K562 (cell line): ENCODE measurements around the gene DYNC2I2. TPM values are rescaled to one million over a fixed set of nuclear protein-coding genes. Genes with fewer than 3 reads are reported as not detected.

Source experiments
- ATAC-seq: fragments of 200-7000 bp; cut with Tn5 transposase; 3 replicates; pipeline ENCODE4 v1.9.1; 2020; ENCODE audit warnings: moderate library complexity
- BruUV-seq: library from RNA; stranded (reverse); fragments of 400-500 nt; replicated peaks from 2 replicates; lab custom pipeline; 2021; lab: Mats Ljungman, UMichigan
- CTCF ChIA-PET: fragments of 300-600 bp; formaldehyde crosslinking; extraction: SDS; loops from one replicate; lab custom pipeline; 2021; ENCODE audit warnings: low intra/inter-chr PET ratio; lab: Yijun Ruan, JAX
- POLR2A ChIA-PET: fragments of 300-600, 350-650 bp; sonication (Branson Sonifier 250); formaldehyde crosslinking; extraction: SDS; loops from one replicate; lab custom pipeline; 2021; ENCODE audit warnings: antibody characterized with exemption, inconsistent platforms; lab: Yijun Ruan, JAX
- DNase-seq, 4 experiments: peaks; one replicate each; pipeline versions ENCODE4 v3.0.0 to v3.0.0-alpha.2; 2011 to 2018; ENCODE audit warnings: low spot score in 3 of 4, mixed read lengths in 3 of 4; ENCODE audit errors: extremely low read depth in 1 of 4
- FAIRE-seq: peaks from 2 replicates; lab custom pipeline; 2011; peaks lifted over from hg19 to GRCh38; lab: Jason Lieb, UNC
- H2AFZ ChIP-seq: 2 replicates; pipeline ENCODE4 v1.6.0; 2011; ENCODE audit warnings: low read depth, low read length, control low read depth, inconsistent platforms
- H3K27ac ChIP-seq: fragments of 200-600 bp; 3 replicates; pipeline ENCODE4 v1.8.0; 2011; ENCODE audit warnings: low read depth, mild to moderate bottlenecking, control low read depth, inconsistent platforms, low read length, moderate library complexity, mixed read lengths; ENCODE audit errors: extremely low read depth
- H3K27me3 ChIP-seq, 2 experiments: fragments of 300-600 bp in 1 of 2; 2 replicates in 1 of 2; 3 replicates in 1 of 2; pipeline versions ENCODE4 v1.6.0 to v1.8.0; 2011; ENCODE audit warnings: inconsistent platforms in 2 of 2, low read length in 2 of 2, mild to moderate bottlenecking in 1 of 2, mixed read lengths in 1 of 2, moderate library complexity in 1 of 2; ENCODE audit not compliant: control insufficient read depth in 2 of 2, insufficient read depth in 2 of 2
- H3K36me3 ChIP-seq: fragments of 300-600 bp; 3 replicates; pipeline ENCODE4 v1.8.0; 2011; ENCODE audit warnings: mild to moderate bottlenecking, low read length, inconsistent platforms; ENCODE audit not compliant: control insufficient read depth, insufficient read depth
- H3K4me1 ChIP-seq, 2 experiments: fragments of 200-600 bp in 1 of 2; replicated peaks in 1 of 2; 2 replicates in 1 of 2; 3 replicates in 1 of 2; pipeline versions ENCODE4 v1.5.1 to v1.8.0; 2011; ENCODE audit warnings: inconsistent platforms in 2 of 2, low read length in 2 of 2, mild to moderate bottlenecking in 1 of 2, mixed read lengths in 1 of 2, moderate library complexity in 1 of 2; ENCODE audit not compliant: control insufficient read depth in 2 of 2, insufficient read depth in 2 of 2
- H3K4me2 ChIP-seq: 2 replicates; pipeline ENCODE4 v1.6.1; 2011; ENCODE audit warnings: low read length, control low read depth, inconsistent platforms, mixed read lengths; ENCODE audit not compliant: insufficient read depth
- H3K4me3 ChIP-seq: fragments of 200-600 bp; sonication (generic), shearing (Covaris generic); 2 replicates; pipeline ENCODE4 v1.5.1; 2016; ENCODE audit warnings: control low read depth, inconsistent platforms
- H3K79me2 ChIP-seq: fragments of 200-600 bp; 3 replicates; pipeline ENCODE4 v1.8.0; 2011; ENCODE audit warnings: low read length, inconsistent platforms; ENCODE audit not compliant: control insufficient read depth, insufficient read depth
- H3K9ac ChIP-seq, 2 experiments: 2 replicates each; pipeline versions ENCODE4 v1.6.0 to v1.6.1; 2011; ENCODE audit warnings: low read depth in 2 of 2, low read length in 2 of 2, control low read depth in 1 of 2, inconsistent platforms in 1 of 2, mild to moderate bottlenecking in 1 of 2, mixed read lengths in 1 of 2; ENCODE audit not compliant: insufficient read depth in 1 of 2
- H3K9me1 ChIP-seq: one replicate; pipeline ENCODE4 v1.6.0; 2011; ENCODE audit warnings: inconsistent platforms, mild to moderate bottlenecking, low read length, moderate library complexity; ENCODE audit not compliant: control insufficient read depth, insufficient read depth
- H3K9me3 ChIP-seq: replicated peaks from 2 replicates; pipeline ENCODE4 v1.5.1; 2011; ENCODE audit warnings: low read depth, low read length, inconsistent platforms; ENCODE audit not compliant: control insufficient read depth, insufficient read depth
- H4K20me1 ChIP-seq: replicated peaks from 2 replicates; pipeline ENCODE4 v1.6.1; 2011; ENCODE audit warnings: low read length, inconsistent platforms, mixed read lengths; ENCODE audit not compliant: control insufficient read depth, insufficient read depth
- MCM3 ChIP-seq: fragments of 450-650 bp; IDR thresholded peaks from 2 replicates; pipeline ENCODE4 v1.6.1; 2016
- POLR2G ChIP-seq: fragments of 200-400 bp; formaldehyde crosslinking; IDR thresholded peaks from 2 replicates; pipeline ENCODE4 v1.6.1; 2017; ENCODE audit warnings: low read depth, mild to moderate bottlenecking, antibody characterized with exemption, low read length, moderate library complexity
- RBFOX2 ChIP-seq: fragments of 200-400 bp; formaldehyde crosslinking; IDR thresholded peaks from 2 replicates; pipeline ENCODE4 v1.6.1; 2017; ENCODE audit warnings: low read depth, mild to moderate bottlenecking, low read length, moderate library complexity
- SMAD4 ChIP-seq: fragments of 250-450 bp; sonication (Bioruptor Pico); conservative IDR thresholded peaks from 2 replicates; pipeline ENCODE4 v1.8.0; 2021; ENCODE audit warnings: inconsistent platforms, mild to moderate bottlenecking, moderate library complexity
- ZKSCAN1 ChIP-seq: fragments of 150-350 bp; IDR thresholded peaks from 2 replicates; pipeline ENCODE4 v1.6.1; 2016; ENCODE audit warnings: low read depth, low read length
- WGBS: fragments of 100-300 bp; shearing (Covaris generic); methylation state at CpG from one replicate; pipeline ENCODE4 v1.1.6; 2016; ENCODE audit warnings: low coverage, mixed read lengths; ENCODE audit not compliant: insufficient coverage; ENCODE audit errors: missing lambda C conversion rate; 5-methylcytosine and 5-hydroxymethylcytosine counted together
- in situ Hi-C: fragments of 300-500 bp; cut with MboI; formaldehyde crosslinking; loops from 4 replicates; pipeline ENCODE4 v1.15.0; 2018; ENCODE audit warnings: inconsistent platforms, mixed read lengths
- intact Hi-C: fragments of 100-400 bp; cut with micrococcal nuclease; formaldehyde crosslinking; loops from 2 replicates; pipeline ENCODE4 v1.14.2; 2022
- polyA plus RNA-seq, 8 experiments: library from polyadenylated mRNA; depleted of rRNA in 4 of 8; stranded (reverse) in 5 of 8; unstranded in 3 of 8; fragments of >200 nt; fragmentation: Nextera tagmentation in 2 of 8; fragmentation: Illumina TruSeq in 1 of 8; extraction: Ambion mirVana in 2 of 8; extraction: Trizol in 1 of 8; gene quantifications; 2 replicates each; pipeline versions ENCODE4 v1.2.1 to v1.2.3, GENCODE V29; 2011 to 2014; ENCODE audit warnings: inconsistent platforms in 1 of 8, missing spikeins in 1 of 8
- total RNA-seq, 7 experiments: library from RNA; depleted of rRNA in 6 of 7; stranded (reverse); fragments of >200 nt in 6 of 7; fragmentation: Illumina TruSeq in 2 of 7; extraction: Trizol in 2 of 7; gene quantifications; 2 replicates each; pipeline versions ENCODE4 v1.2.1 to v1.2.3, GENCODE V29; 2011 to 2021; ENCODE audit warnings: low replicate concordance in 1 of 7
- TF ChIP-seq, protein P1 (sequence below): sonication (generic); IDR thresholded peaks from 2 replicates; pipeline ENCODE4 v1.6.1; 2016

The DYNC2I2 gene
- total and polyA plus RNA-seq, 9 of the 15 experiments (the other 6 are each of a cell fraction or from before 2014, with no cell fraction given) = 1.5 to 249 (median 70.0) TPM

DNA sequence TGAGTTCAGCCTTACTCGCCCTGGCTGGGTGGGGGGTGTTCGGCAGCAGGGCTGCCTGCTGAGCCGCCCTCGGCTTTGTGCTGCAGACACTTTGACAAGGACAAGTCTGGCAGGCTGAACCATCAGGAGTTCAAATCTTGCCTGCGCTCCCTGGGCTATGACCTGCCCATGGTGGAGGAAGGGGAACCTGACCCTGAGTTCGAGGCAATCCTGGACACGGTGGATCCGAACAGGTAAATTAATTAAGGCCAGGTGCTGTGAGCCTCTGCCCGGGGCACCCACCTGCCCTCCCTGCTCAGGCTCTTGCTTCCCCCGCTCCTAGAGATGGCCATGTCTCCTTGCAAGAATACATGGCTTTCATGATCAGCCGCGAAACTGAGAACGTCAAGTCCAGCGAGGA, 24.2 kb downstream of the DYNC2I2 start:
- no peak overlapping the region for H3K4me2 ChIP-seq
- ATAC-seq (no peak), DNase-seq (no peak), FAIRE-seq (no peak)
- H3K9me3 ChIP-seq = no peaks in the 10 kb centered on the region
- intact Hi-C loops (no loop called here), in situ Hi-C loops (no loop called here)
- CTCF ChIA-PET = no interaction called here
- no peak overlapping the region for H3K27ac ChIP-seq
- H3K79me2 ChIP-seq = no peaks in the 10 kb centered on the region
- POLR2A ChIA-PET = interaction anchor here (0.9 to 2.0 kb wide), 4 partner anchors 14 to 185 kb away, joined by 3 to 7 read pairs (median 4); no protein-coding TSS in a partner anchor
- H3K9me1 ChIP-seq = no peaks in the 10 kb centered on the region
- H3K27me3 ChIP-seq = no peaks in the 10 kb centered on the region
- H4K20me1 ChIP-seq = no peaks in the 10 kb centered on the region; the same call in 1 of the 2 replicates
- WGBS = 89% methylated on average over 11 of the region's 14 CpGs
- H3K36me3 ChIP-seq = peaks cover 57% of the 10 kb centered on the region
- peaks cover 4 to 49% of the 10 kb centered on the region in 2 experiments; a peak in 4 of 5 replicates for H3K4me1 ChIP-seq
- no peak overlapping the region for H2AFZ ChIP-seq
- H3K9ac ChIP-seq = 0 out of 4 replicates have a peak overlapping the region, but pooled peaks of 1 of the 2 experiments have one; percentile 1
- no TSS peak for BruUV-seq
- H3K4me3 ChIP-seq = no peak overlapping the region
- TF ChIP-seq, protein P1, sequence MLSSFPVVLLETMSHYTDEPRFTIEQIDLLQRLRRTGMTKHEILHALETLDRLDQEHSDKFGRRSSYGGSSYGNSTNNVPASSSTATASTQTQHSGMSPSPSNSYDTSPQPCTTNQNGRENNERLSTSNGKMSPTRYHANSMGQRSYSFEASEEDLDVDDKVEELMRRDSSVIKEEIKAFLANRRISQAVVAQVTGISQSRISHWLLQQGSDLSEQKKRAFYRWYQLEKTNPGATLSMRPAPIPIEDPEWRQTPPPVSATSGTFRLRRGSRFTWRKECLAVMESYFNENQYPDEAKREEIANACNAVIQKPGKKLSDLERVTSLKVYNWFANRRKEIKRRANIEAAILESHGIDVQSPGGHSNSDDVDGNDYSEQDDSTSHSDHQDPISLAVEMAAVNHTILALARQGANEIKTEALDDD = no peak
- TF ChIP-seq, all 486 proteins: peak for 0

DNA sequence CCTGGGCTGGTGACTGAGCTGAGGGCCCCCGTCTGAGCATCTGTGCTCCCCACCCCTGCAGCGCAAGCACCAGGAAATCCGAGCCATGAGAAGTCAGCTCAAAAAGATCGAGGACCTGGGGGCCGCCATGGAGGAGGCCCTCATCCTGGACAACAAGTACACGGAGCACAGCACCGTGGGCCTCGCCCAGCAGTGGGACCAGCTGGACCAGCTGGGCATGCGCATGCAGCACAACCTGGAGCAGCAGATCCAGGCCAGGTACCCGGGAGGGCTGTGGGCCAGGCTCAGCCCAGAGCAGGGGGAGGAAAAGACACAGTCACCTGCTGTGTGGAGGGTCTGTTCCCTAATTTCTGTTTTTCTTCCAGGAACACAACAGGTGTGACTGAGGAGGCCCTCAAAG, 24.6 kb downstream of the DYNC2I2 start:
- TF ChIP-seq ZKSCAN1 = no peak
- no peak for TF ChIP-seq MCM3
- no peak for TF ChIP-seq SMAD4
- TF ChIP-seq RBFOX2 = peak; percentile 28; the same call in 1 of the 2 replicates
- TF ChIP-seq POLR2G = peak; percentile 61; the same call in 1 of the 2 replicates
- intact Hi-C loops = no loop called here

More for the DNA sequence above, 24.6 kb downstream of the DYNC2I2 start:
- ChIA-PET CTCF (no interaction called here), POLR2A (interaction anchor here (0.6 to 0.8 kb wide), 4 partner anchors 11 to 198 kb away, joined by 3 to 4 read pairs (median 4); no protein-coding TSS in a partner anchor)
- FAIRE-seq (no peak), ATAC-seq (no peak), DNase-seq (no peak)
- H3K27me3 ChIP-seq = no peaks in the 10 kb centered on the region
- H3K4me1 ChIP-seq = peaks cover 4 to 50% of the 10 kb centered on the region in 2 experiments; a peak in 4 of 5 replicates
- H4K20me1 ChIP-seq = no peaks in the 10 kb centered on the region; the same call in 1 of the 2 replicates
- BruUV-seq = no TSS peak
- no peak overlapping the region for H3K4me2 ChIP-seq
- no peak overlapping the region for H2AFZ ChIP-seq
- 92% methylated on average over 10 of the region's 10 CpGs for WGBS
- H3K9me1 ChIP-seq = no peaks in the 10 kb centered on the region
- H3K79me2 ChIP-seq = no peaks in the 10 kb centered on the region
- H3K9ac ChIP-seq = no peak overlapping the region
- H3K9me3 ChIP-seq = no peaks in the 10 kb centered on the region
- in situ Hi-C loops = no loop called here
- peaks cover 53% of the 10 kb centered on the region for H3K36me3 ChIP-seq
- H3K4me3 ChIP-seq = no peak overlapping the region
- no peak overlapping the region for H3K27ac ChIP-seq
